PC-3 (cell line): ENCODE measurements around the gene OSBPL1A. TPM values are rescaled to one million over a fixed set of nuclear protein-coding genes. Genes with fewer than 3 reads are reported as not detected.

Experiments
- ATAC-seq: fragments of 200-7000 bp; cut with Tn5 transposase; 2 replicates; pipeline ENCODE4 v1.9.1; 2020; ENCODE audit warnings: mild to moderate bottlenecking, moderate library complexity
- BruUV-seq: library from RNA; stranded (reverse); fragments of 400-500 nt; replicated peaks from 2 replicates; lab custom pipeline; 2021; lab: Mats Ljungman, UMichigan
- CTCF ChIA-PET: fragments of 300-600 bp; sonication (Branson Sonifier 250); formaldehyde crosslinking; loops from one replicate; lab custom pipeline; 2022; ENCODE audit warnings: antibody characterized with exemption; lab: Charles Lee
- POLR2A ChIA-PET: fragments of 300-600 bp; sonication (Branson Sonifier 250); formaldehyde crosslinking; loops from one replicate; lab custom pipeline; 2022; ENCODE audit warnings: antibody characterized with exemption; ENCODE audit not compliant: unreplicated experiment; lab: Charles Lee
- DNase-seq: peaks from one replicate; pipeline ENCODE4 v3.0.0-alpha.2; 2015
- H2AFZ ChIP-seq: fragments of 300-600 bp; sonication (generic); 2 replicates; pipeline ENCODE4 v1.6.0; 2016; ENCODE audit warnings: antibody characterized with exemption, low read length
- H3F3A ChIP-seq: fragments of 300-600 bp; sonication (generic); one replicate; pipeline ENCODE4 v1.6.0; 2017; ENCODE audit warnings: antibody characterized with exemption, low read length, control low read depth, mild to moderate bottlenecking; ENCODE audit not compliant: unreplicated experiment
- H3K27ac ChIP-seq: fragments of 300-600 bp; sonication (generic); 2 replicates; pipeline ENCODE4 v1.5.1; 2016; ENCODE audit warnings: mild to moderate bottlenecking, low read length
- H3K27me3 ChIP-seq: fragments of 300-600 bp; sonication (generic); 2 replicates; pipeline ENCODE4 v1.6.1; 2016; ENCODE audit warnings: low read length, mixed read lengths
- H3K36me3 ChIP-seq: fragments of 300-600 bp; sonication (generic); 2 replicates; pipeline ENCODE4 v1.6.1; 2016; ENCODE audit warnings: low read depth, mixed run types, low read length, mixed read lengths
- H3K4me1 ChIP-seq: fragments of 300-600 bp; sonication (generic); 2 replicates; pipeline ENCODE4 v1.5.1; 2016; ENCODE audit warnings: low read length; ENCODE audit not compliant: insufficient read depth
- H3K4me2 ChIP-seq: fragments of 300-600 bp; sonication (generic); 2 replicates; pipeline ENCODE4 v1.6.0; 2016; ENCODE audit warnings: low read length
- H3K4me3 ChIP-seq: fragments of 300-600 bp; sonication (generic); 2 replicates; pipeline ENCODE4 v1.5.1; 2016; ENCODE audit warnings: mild to moderate bottlenecking, low read length, mixed read lengths
- H3K79me2 ChIP-seq: fragments of 300-600 bp; sonication (generic); 2 replicates; pipeline ENCODE4 v1.6.1; 2017; ENCODE audit warnings: low read length, mixed read lengths
- H3K9ac ChIP-seq: fragments of 300-600 bp; sonication (generic); 2 replicates; pipeline ENCODE4 v1.6.0; 2016; ENCODE audit warnings: mild to moderate bottlenecking, low read length
- H3K9me2 ChIP-seq: fragments of 300-600 bp; sonication (generic); replicated peaks from 2 replicates; pipeline ENCODE4 v1.6.1; 2016; ENCODE audit warnings: mixed run types, low read length, mixed read lengths
- H3K9me3 ChIP-seq: fragments of 300-600 bp; sonication (generic); 2 replicates; pipeline ENCODE4 v1.6.1; 2016; ENCODE audit warnings: low read length, mixed read lengths
- H4K20me1 ChIP-seq: fragments of 300-600 bp; sonication (generic); 2 replicates; pipeline ENCODE4 v1.6.1; 2016; ENCODE audit warnings: low read length, mixed read lengths
- CTCF ChIP-seq: fragments of 300-600 bp; sonication (generic); conservative IDR thresholded peaks from 2 replicates; pipeline ENCODE4 v1.5.1; 2017; ENCODE audit warnings: antibody characterized with exemption, low read depth, mild to moderate bottlenecking, low read length
- EZH2 ChIP-seq: fragments of 300-600 bp; sonication (generic); IDR thresholded peaks from one replicate; pipeline ENCODE4 v1.6.1; 2017; ENCODE audit warnings: antibody characterized with exemption, mild to moderate bottlenecking, low read length; ENCODE audit not compliant: unreplicated experiment
- EZH2phosphoT487 ChIP-seq: fragments of 300-600 bp; sonication (generic); IDR thresholded peaks from 2 replicates; pipeline ENCODE4 v1.6.1; 2018; ENCODE audit warnings: mild to moderate bottlenecking, antibody characterized with exemption, low read length, borderline replicate concordance
- intact Hi-C: fragments of 100-400 bp; cut with micrococcal nuclease; formaldehyde crosslinking; loops from 2 replicates; pipeline ENCODE4 v1.9.0; 2023
- total RNA-seq: library from RNA; depleted of rRNA; stranded (reverse); fragments of >200 nt; gene quantifications from 2 replicates; pipeline ENCODE4 v1.2.3, GENCODE V29; 2014

OSBPL1A gene
- total RNA-seq, 1 experiment from 2014 or later = 39.7 TPM

GRCh38 chr18:24214144-24214543 is 183.5 kb downstream of the OSBPL1A start:
- BruUV-seq = no TSS peak
- no peaks in the 10 kb centered on the region for H3K36me3 ChIP-seq
- DNase-seq (no peak), ATAC-seq (no peak)
- no peaks in the 10 kb centered on the region for H3K9me2 ChIP-seq
- H3K4me2 ChIP-seq = peak overlapping the region; percentile 77
- TF ChIP-seq EZH2 (no peak), EZH2phosphoT487 (no peak), CTCF (no peak)
- no peak overlapping the region for H2AFZ ChIP-seq
- H3K27me3 ChIP-seq = no peaks in the 10 kb centered on the region
- H3K79me2 ChIP-seq = peaks cover 18% of the 10 kb centered on the region
- no peaks in the 10 kb centered on the region for H3K9me3 ChIP-seq
- intact Hi-C loops = no loop called here
- H3K4me1 ChIP-seq = peaks cover 70% of the 10 kb centered on the region
- ChIA-PET CTCF (no interaction called here), POLR2A (no interaction called here)
- H3K27ac ChIP-seq = peak overlapping the region; percentile 83
- no peak overlapping the region for H3K9ac ChIP-seq
- no peaks in the 10 kb centered on the region for H4K20me1 ChIP-seq
- H3K4me3 ChIP-seq = 0 out of 2 replicates have a peak overlapping the region, but pooled peaks have one; percentile 45
- H3F3A ChIP-seq = peaks cover 14% of the 10 kb centered on the region

GRCh38 chr18:24212939-24213338 is 184.7 kb downstream of the OSBPL1A start:
- Histone ChIP-seq H3K4me2 (peak overlapping the region; percentile 59), H3K36me3 (no peaks in the 10 kb centered on the region), H3K9ac (no peak overlapping the region), H4K20me1 (no peaks in the 10 kb centered on the region), H3F3A (peaks cover 14% of the 10 kb centered on the region), H3K27me3 (no peaks in the 10 kb centered on the region), H3K27ac (peak overlapping the region; percentile 30), H3K79me2 (peaks cover 18% of the 10 kb centered on the region), H3K4me1 (peaks cover 78% of the 10 kb centered on the region), H3K9me2 (no peaks in the 10 kb centered on the region), H2AFZ (no peak overlapping the region), H3K4me3 (no peak overlapping the region), H3K9me3 (no peaks in the 10 kb centered on the region)
- POLR2A ChIA-PET = interaction anchor here (0.6 kb wide), 1 partner anchor 279 kb away, joined by 4 read pairs; no protein-coding TSS in a partner anchor
- peak; percentile 97 for DNase-seq
- peak; percentile 87 for ATAC-seq
- CTCF ChIA-PET = no interaction called here
- TF ChIP-seq EZH2 = no peak
- no peak for TF ChIP-seq EZH2phosphoT487
- TF ChIP-seq CTCF = no peak
- no TSS peak for BruUV-seq
- intact Hi-C loops = loop anchor here (1.0 kb wide), 1 partner anchor 19 kb away; no protein-coding TSS in a partner anchor

GRCh38 chr18:24209558-24209957 is 188.1 kb downstream of the OSBPL1A start:
- Histone ChIP-seq H2AFZ (no peak overlapping the region), H3K4me1 (peaks cover 44% of the 10 kb centered on the region), H3K27ac (peak overlapping the region; percentile 40; the same call in 1 of the 2 replicates), H3K79me2 (peaks cover 13% of the 10 kb centered on the region), H3K9ac (no peak overlapping the region), H3F3A (peaks cover 4% of the 10 kb centered on the region), H3K9me3 (no peaks in the 10 kb centered on the region), H3K36me3 (0 out of 2 replicates have a peak, but pooled peaks cover 3% of the 10 kb centered on the region), H3K9me2 (no peaks in the 10 kb centered on the region), H3K27me3 (no peaks in the 10 kb centered on the region), H3K4me3 (no peak overlapping the region), H4K20me1 (no peaks in the 10 kb centered on the region), H3K4me2 (peak overlapping the region; percentile 23; the same call in 1 of the 2 replicates)
- ChIA-PET CTCF (no interaction called here), POLR2A (no interaction called here)
- DNase-seq = peak; percentile 58
- intact Hi-C loops = no loop called here
- no peak for TF ChIP-seq EZH2
- no peak for TF ChIP-seq EZH2phosphoT487
- TF ChIP-seq CTCF = no peak
- BruUV-seq = no TSS peak
- peak; percentile 37 for ATAC-seq
